Skin epidermis (tissue), 12 donors: ENCODE results near the gene NDUFV3.
"Not testable (repeated sequence)": the region's sequence is repeated elsewhere in the genome, so short reads cannot be mapped to it uniquely, and the experiment has no call there.

Experiments used
- H3K27ac ChIP-seq, 21 experiments: fragments of 200-600 bp; sonication (generic) in 11 of 21; one replicate each; pipeline ENCODE4 v1.5.0; 2020; ENCODE audit warnings: mild to moderate bottlenecking in 3 of 21, inconsistent platforms in 2 of 21, moderate library complexity in 2 of 21
- H3K4me3 ChIP-seq, 7 experiments: fragments of 200-600 bp; sonication (generic) in 2 of 7; one replicate each; pipeline ENCODE4 v1.5.0; 2020; ENCODE audit warnings: inconsistent platforms in 2 of 7, mild to moderate bottlenecking in 2 of 7, moderate library complexity in 1 of 7

The NDUFV3 gene

GRCh38 chr21:42892931-42893755, at the start of gene NDUFV3:
TSS of gene NDUFV3 (plus strand) at chr21:42893309. CDS start at chr21:42893334, 25 bp downstream.
- Histone ChIP-seq H3K27ac (peak within 1 kb of the TSS; percentile 82 to 99 (median 96)), H3K4me3 (peak within 1 kb of the TSS; percentile 59 to 97 (median 75))

GRCh38 chr21:42844411-42845113, 48.5 kb upstream of the NDUFV3 start:
- Histone ChIP-seq H3K27ac (peak overlapping the region in 1 of 21 experiments; percentile 16), H3K4me3 (no peak overlapping the region)

GRCh38 chr21:42845296-42845965, 47.7 kb upstream of the NDUFV3 start:
- no peak overlapping the region for H3K4me3 ChIP-seq
- peak overlapping the region in 1 of 21 experiments; percentile 16 for H3K27ac ChIP-seq

- Histone ChIP-seq H3K4me3 (no peak overlapping the region), H3K27ac (no peak overlapping the region)
Observed at GRCh38 chr21:42846221-42846620, 46.9 kb upstream of the NDUFV3 start.

- no peak overlapping the region for H3K4me3 ChIP-seq
- H3K27ac ChIP-seq, result no peak overlapping the region
Observed at GRCh38 chr21:42847051-42847707, 45.9 kb upstream of the NDUFV3 start.

- Histone ChIP-seq H3K27ac (no peak overlapping the region), H3K4me3 (no peak overlapping the region)
Observed at GRCh38 chr21:42847726-42848125, 45.4 kb upstream of the NDUFV3 start.

- H3K27ac ChIP-seq, H3K4me3 ChIP-seq: not testable (repeated sequence)
Observed at GRCh38 chr21:42848144-42848931, 44.8 kb upstream of the NDUFV3 start.

- Histone ChIP-seq H3K4me3 (no peak overlapping the region), H3K27ac (no peak overlapping the region)
Observed at GRCh38 chr21:42848932-42849758, 44.0 kb upstream of the NDUFV3 start.

GRCh38 chr21:42849759-42850412, 43.2 kb upstream of the NDUFV3 start:
- Histone ChIP-seq H3K4me3 (no peak overlapping the region), H3K27ac (no peak overlapping the region)

- no peak overlapping the region for H3K27ac ChIP-seq
- H3K4me3 ChIP-seq, result no peak overlapping the region
Observed at GRCh38 chr21:42850463-42850862, 42.6 kb upstream of the NDUFV3 start.

GRCh38 chr21:42850866-42851391, 42.2 kb upstream of the NDUFV3 start:
- H3K27ac ChIP-seq, result no peak overlapping the region

GRCh38 chr21:42851812-42852665, 41.1 kb upstream of the NDUFV3 start:
- Histone ChIP-seq H3K27ac (no peak overlapping the region), H3K4me3 (no peak overlapping the region)

More at GRCh38 chr21:42850866-42851391, 42.2 kb upstream of the NDUFV3 start:
- H3K4me3 ChIP-seq, result no peak overlapping the region

GRCh38 chr21:42852925-42853570, 40.1 kb upstream of the NDUFV3 start:
- no peak overlapping the region for H3K4me3 ChIP-seq

GRCh38 chr21:42853621-42854020, 39.5 kb upstream of the NDUFV3 start:
- H3K27ac ChIP-seq, result no peak overlapping the region
- no peak overlapping the region for H3K4me3 ChIP-seq

More at GRCh38 chr21:42852925-42853570, 40.1 kb upstream of the NDUFV3 start:
- H3K27ac ChIP-seq, result no peak overlapping the region

- H3K27ac ChIP-seq, result no peak overlapping the region
Observed at GRCh38 chr21:42854246-42855010, 38.7 kb upstream of the NDUFV3 start.

More at GRCh38 chr21:42854246-42855010, 38.7 kb upstream of the NDUFV3 start:
- H3K4me3 ChIP-seq, result no peak overlapping the region
